Right lobe of liver (tissue), 6 donors: Measurements from ENCODE around the gene FGGY. TPM values are rescaled to one million over a fixed set of nuclear protein-coding genes. Genes with fewer than 3 reads are reported as not detected.

Source experiments
- ATAC-seq, 4 donors: fragments of 200-7000 bp; cut with Tn5 transposase; one replicate each; pipeline ENCODE4 v1.9.1; 2020; ENCODE audit warnings: mild to moderate bottlenecking in 4 of 4, moderate library complexity in 4 of 4
- DNase-seq, 3 donors: peaks; one replicate each; pipeline ENCODE4 v3.0.0-alpha.2; 2020
- H3K27ac ChIP-seq, 3 donors: fragments of 200-600 bp; one replicate each; pipeline ENCODE4 v1.8.0; 2022
- H3K27me3 ChIP-seq, 2 donors: fragments of 200-600 bp; one replicate each; pipeline ENCODE4 v1.8.0; 2022
- H3K36me3 ChIP-seq, 4 donors: fragments of 200-600 bp; sonication (generic) in 1 of 4; one replicate each; pipeline versions ENCODE4 v1.5.1 to v1.8.0; 2017 to 2022; ENCODE audit warnings: control low read depth in 1 of 4
- H3K4me1 ChIP-seq, 4 donors: fragments of 200-600 bp; sonication (generic) in 1 of 4; one replicate each; pipeline versions ENCODE4 v1.5.1 to v1.8.0; 2017 to 2022; ENCODE audit warnings: control low read depth in 1 of 4
- H3K4me3 ChIP-seq, 3 donors: fragments of 200-600 bp; one replicate each; pipeline ENCODE4 v1.8.0; 2022
- H3K9me3 ChIP-seq, 4 donors: fragments of 200-600 bp; sonication (generic) in 1 of 4; one replicate each; pipeline versions ENCODE4 v1.5.1 to v1.8.0; 2017 to 2022; ENCODE audit warnings: control low read depth in 1 of 4
- CTCF ChIP-seq, 4 donors: fragments of 200-600 bp in 3 of 4; fragments of 450-650 bp in 1 of 4; IDR thresholded peaks; one replicate each; pipeline versions ENCODE4 v1.5.1 to v1.8.0; 2016 to 2022; ENCODE audit warnings: antibody characterized with exemption in 4 of 4, mild to moderate bottlenecking in 2 of 4
- POLR2A ChIP-seq: fragments of 450-650 bp; IDR thresholded peaks from one replicate; pipeline ENCODE4 v1.6.1; 2017; ENCODE audit warnings: antibody characterized with exemption, mild to moderate bottlenecking
- WGBS: methylation state at CpG from one replicate; pipeline ENCODE4 v1.1.6; 2018; ENCODE audit warnings: low coverage, low lambda C conversion rate; ENCODE audit not compliant: insufficient coverage; ENCODE audit errors: missing lambda C conversion rate; 5-methylcytosine and 5-hydroxymethylcytosine counted together
- intact Hi-C, 2 donors: fragments of 100-400 bp; cut with DNase I; formaldehyde crosslinking; loops; one replicate each; pipeline versions ENCODE4 v1.11.2 to v1.14.1; 2022
- total RNA-seq, 6 experiments: library from RNA; depleted of rRNA in 2 of 6; stranded (reverse); fragments of >200 nt in 2 of 6; fragmentation: NEBNext Ultra II Directional in 3 of 6; extraction: Animal tissue kit (Norgen Biotek cat#: 25700) in 3 of 6; gene quantifications; one replicate each; pipeline versions ENCODE4 v1.1.0 to v1.2.4, GENCODE V29; 2016 to 2023
- donor health status: DM: no; HTN: yes; CAD: no.
- donor health status: DM: no; HTN: no; CAD: no.
- donor health status: DM: no; HTN: no; CAD: no.
- donor health status: DM: no; HTN: yes; CAD: no.
- donor health status: DM: no; HTN: yes; CAD: no.

Gene FGGY
- total RNA-seq, 6 experiments from 2014 or later, result 45.5 to 84.2 (median 58.7) TPM

GRCh38 chr1:59438058-59438560 is 141.2 kb downstream of the FGGY start:
- ATAC-seq, result no peak
- H3K36me3 ChIP-seq, result no peaks in the 10 kb centered on the region
- 100% methylated on average over 1 of the region's 1 CpG for WGBS
- H3K4me1 ChIP-seq, result peaks cover 0 to 30% (median 2%) of the 10 kb centered on the region in 4 donors
- H3K27me3 ChIP-seq, result no peaks in the 10 kb centered on the region
- DNase-seq, result no peak
- no peak for TF ChIP-seq CTCF (IDR thresholded peaks at IDR 0.05)
- no peak for TF ChIP-seq POLR2A
- H3K4me3 ChIP-seq, result no peak overlapping the region
- H3K9me3 ChIP-seq, result no peaks in the 10 kb centered on the region
- H3K27ac ChIP-seq, result no peak overlapping the region
- intact Hi-C loops, result no loop called here

DNA sequence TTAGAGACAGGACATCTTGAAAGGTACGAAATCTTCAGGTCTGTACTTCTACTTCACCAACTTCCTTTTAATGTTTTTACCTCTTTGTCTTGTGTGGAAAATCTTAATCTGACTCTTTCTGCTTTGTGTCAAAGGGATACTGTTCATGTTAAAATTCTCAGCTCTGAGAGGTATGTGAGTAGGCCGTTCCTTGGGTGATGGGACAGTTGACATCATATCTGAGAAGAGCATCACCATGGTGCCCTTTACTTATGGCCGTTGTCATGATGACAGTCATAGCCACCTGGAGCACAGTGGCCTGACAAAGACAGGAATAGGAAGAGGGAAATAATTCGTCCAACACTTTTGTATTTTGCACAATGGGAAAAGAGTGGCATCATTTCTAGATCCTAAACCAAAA is 145.6 kb downstream of the FGGY start:
- DNase-seq, result no peak
- intact Hi-C loops, result no loop called here

DNA sequence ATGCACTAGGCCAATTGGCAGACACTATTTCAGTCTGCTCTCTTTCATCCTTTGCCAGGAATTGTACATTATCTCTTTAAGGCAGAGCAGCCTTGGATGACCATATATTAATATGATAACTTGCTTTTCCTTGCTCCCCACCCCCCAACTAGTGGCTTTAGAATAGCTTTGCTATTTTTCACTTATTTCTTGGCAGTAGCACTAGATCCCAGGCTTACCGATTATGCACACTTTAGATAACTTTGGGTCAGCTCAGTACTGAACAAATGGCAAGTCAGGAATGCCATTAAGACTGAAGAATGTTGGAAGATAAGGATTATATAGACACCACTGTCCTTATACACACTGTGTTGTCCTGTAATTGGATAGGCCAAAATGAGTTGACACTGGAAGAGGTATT is 146.4 kb downstream of the FGGY start:
- H3K27me3 ChIP-seq, result no peaks in the 10 kb centered on the region
- no peak overlapping the region for H3K27ac ChIP-seq
- intact Hi-C loops, result no loop called here
- no peaks in the 10 kb centered on the region for H3K4me1 ChIP-seq
- DNase-seq (no peak), ATAC-seq (no peak)
- WGBS, result 50% methylated on average over 1 of the region's 1 CpG
- H3K36me3 ChIP-seq, result no peaks in the 10 kb centered on the region
- no peaks in the 10 kb centered on the region for H3K9me3 ChIP-seq
- no peak overlapping the region for H3K4me3 ChIP-seq
- TF ChIP-seq POLR2A (no peak), CTCF (IDR thresholded peaks at IDR 0.05) (no peak)

More for the DNA sequence above, 145.6 kb downstream of the FGGY start:
- no peak for TF ChIP-seq POLR2A
- no peak for TF ChIP-seq CTCF (IDR thresholded peaks at IDR 0.05)
- no peak overlapping the region for H3K27ac ChIP-seq
- 96% methylated on average over 4 of the region's 4 CpGs for WGBS
- no peak for ATAC-seq
- no peaks in the 10 kb centered on the region for H3K36me3 ChIP-seq
- no peaks in the 10 kb centered on the region for H3K9me3 ChIP-seq
- no peak overlapping the region for H3K4me3 ChIP-seq
- H3K4me1 ChIP-seq, result no peaks in the 10 kb centered on the region
- no peaks in the 10 kb centered on the region for H3K27me3 ChIP-seq

GRCh38 chr1:59444520-59444919 is 147.6 kb downstream of the FGGY start:
- intact Hi-C loops, result no loop called here
- Histone ChIP-seq H3K4me1 (no peaks in the 10 kb centered on the region), H3K36me3 (no peaks in the 10 kb centered on the region), H3K9me3 (no peaks in the 10 kb centered on the region), H3K4me3 (no peak overlapping the region), H3K27ac (no peak overlapping the region), H3K27me3 (no peaks in the 10 kb centered on the region)
- TF ChIP-seq POLR2A (no peak), CTCF (IDR thresholded peaks at IDR 0.05) (no peak)
- ATAC-seq (no peak), DNase-seq (no peak)
- WGBS, result 85% methylated on average over 2 of the region's 6 CpGs

DNA sequence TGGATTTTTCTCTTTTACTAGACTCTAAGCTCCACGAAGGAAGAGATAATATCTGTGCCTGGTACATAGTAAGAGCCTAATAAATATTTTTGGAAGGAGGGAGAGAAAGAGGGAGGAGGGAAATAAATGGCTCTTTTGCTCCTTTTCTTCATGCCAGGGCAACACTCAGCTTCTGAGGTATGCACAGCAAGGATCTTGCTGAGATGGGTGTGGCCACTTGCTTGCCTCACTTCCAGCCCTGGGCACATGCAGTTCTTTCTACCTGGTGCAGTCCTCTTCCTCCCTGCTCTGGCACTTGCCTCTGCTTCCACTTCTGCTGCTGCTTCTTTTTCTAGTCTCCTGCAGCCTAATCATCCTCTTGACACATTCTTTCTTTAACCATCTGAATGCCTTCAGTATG is 148.1 kb downstream of the FGGY start:
- no peak for DNase-seq
- ATAC-seq, result peak in 2 of 4 donors; percentile 23 to 29
- intact Hi-C loops, result no loop called here

More for the DNA sequence above, 148.1 kb downstream of the FGGY start:
- Histone ChIP-seq H3K27ac (no peak overlapping the region), H3K4me1 (no peaks in the 10 kb centered on the region), H3K36me3 (no peaks in the 10 kb centered on the region), H3K9me3 (no peaks in the 10 kb centered on the region), H3K4me3 (no peak overlapping the region), H3K27me3 (no peaks in the 10 kb centered on the region)
- TF ChIP-seq CTCF (IDR thresholded peaks at IDR 0.05) (no peak), POLR2A (no peak)
- WGBS, result 64% methylated on average over 1 of the region's 1 CpG
